ENCODE data around the gene PCGF5. TPM values are rescaled to one million over a fixed set of nuclear protein-coding genes. Genes with fewer than 3 reads are reported as not detected.

Gene PCGF5
- polyA plus RNA-seq, 1 of the 3 experiments (the other 2 are of a cell fraction): 14.5 TPM

DNA sequence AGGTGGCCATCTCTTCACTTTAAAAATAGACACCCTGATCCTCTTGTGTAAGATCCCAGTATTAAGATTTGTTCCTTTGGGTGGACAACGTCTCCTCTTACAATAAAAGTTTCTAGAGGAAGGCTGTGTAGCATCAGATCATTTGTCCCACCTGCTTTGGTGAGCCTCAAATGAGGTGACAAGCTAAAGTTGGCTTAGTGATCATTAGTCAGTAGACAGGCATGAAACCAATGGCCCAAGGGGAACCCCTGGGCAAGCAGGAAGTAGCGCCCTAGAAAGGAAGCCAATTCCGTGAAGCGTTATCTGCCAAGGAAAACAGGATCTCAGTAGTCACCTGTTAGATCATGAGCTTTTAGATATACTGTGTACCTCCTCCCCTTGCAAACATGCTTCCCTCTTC, 66.8 kb downstream of the PCGF5 start:
- Histone ChIP-seq H3K79me2 (ENCODE audit: insufficient read depth) (no peaks in the 10 kb centered on the region), H3K27me3 (ENCODE audit: insufficient read depth) (no peaks in the 10 kb centered on the region), H4K20me1 (ENCODE audit: insufficient read depth) (no peaks in the 10 kb centered on the region), H2AFZ (ENCODE audit: low read depth) (no peak overlapping the region), H3K27ac (ENCODE audit: low read depth in 2 of 2, low read length in 1 of 2) (no peak overlapping the region), H3K4me1 (ENCODE audit: control insufficient read depth in 1 of 2, insufficient read depth in 2 of 2, low read depth in 1 of 2, low read length in 1 of 2) (no peaks in the 10 kb centered on the region; a peak in 1 of 4 replicates), H3K36me3 (replicated peaks in 1 of 2; ENCODE audit: control insufficient read depth in 1 of 2, insufficient read depth in 2 of 2, low read length in 1 of 2) (peaks cover 0 to 7% of the 10 kb centered on the region in 2 experiments), H3K4me2 (no peak overlapping the region), H3K4me3 (ENCODE audit: low read depth in 2 of 2, low read length in 1 of 2) (no peak overlapping the region), H3F3A (replicated peaks; ENCODE audit: insufficient read depth) (peaks cover 3% of the 10 kb centered on the region), H3K9ac (no peak overlapping the region), H3K9me3 (no peaks in the 10 kb centered on the region), H3K9me2 (no peaks in the 10 kb centered on the region)
- no peak for DNase-seq
- ChIA-PET POLR2A (no interaction called here), CTCF (interaction anchor here (1.4 to 8.2 kb wide), 4 partner anchors 12 to 348 kb away, joined by 3 to 71 read pairs (median 6); no protein-coding TSS in a partner anchor)
- TF ChIP-seq ELF1 (IDR thresholded peaks at IDR 0.05) (no peak), FOXM1 (IDR thresholded peaks at IDR 0.05; ENCODE audit: low read depth) (no peak), POLR2AphosphoS5 (IDR thresholded peaks at IDR 0.05; ENCODE audit: low read depth, low read length) (no peak), NFIC (IDR thresholded peaks at IDR 0.05; ENCODE audit: borderline replicate concordance) (no peak), GABPA (IDR thresholded peaks at IDR 0.05; ENCODE audit: low read depth) (no peak), ZBTB33 (IDR thresholded peaks at IDR 0.05; ENCODE audit: borderline replicate concordance, low read depth) (no peak), GATA2 (CRISPR knock-in tag; IDR thresholded peaks at IDR 0.05) (no peak), NRF1 (IDR thresholded peaks at IDR 0.05; ENCODE audit: low read depth, low read length) (no peak), EZH2phosphoT487 (IDR thresholded peaks at IDR 0.05; ENCODE audit: borderline replicate concordance, low read depth) (no peak), TCF12 (IDR thresholded peaks at IDR 0.05) (no peak), PBX3 (IDR thresholded peaks at IDR 0.05) (no peak), FOXJ3 (CRISPR knock-in tag; IDR thresholded peaks at IDR 0.05) (no peak), RCOR1 (IDR thresholded peaks at IDR 0.05; ENCODE audit: low read length) (no peak), JUND (IDR thresholded peaks at IDR 0.05) (no peak), TAF1 (IDR thresholded peaks at IDR 0.05; ENCODE audit: borderline replicate concordance, low read depth, low read length) (no peak)
- TF ChIP-seq, protein P1, sequence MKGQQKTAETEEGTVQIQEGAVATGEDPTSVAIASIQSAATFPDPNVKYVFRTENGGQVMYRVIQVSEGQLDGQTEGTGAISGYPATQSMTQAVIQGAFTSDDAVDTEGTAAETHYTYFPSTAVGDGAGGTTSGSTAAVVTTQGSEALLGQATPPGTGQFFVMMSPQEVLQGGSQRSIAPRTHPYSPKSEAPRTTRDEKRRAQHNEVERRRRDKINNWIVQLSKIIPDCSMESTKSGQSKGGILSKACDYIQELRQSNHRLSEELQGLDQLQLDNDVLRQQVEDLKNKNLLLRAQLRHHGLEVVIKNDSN (IDR thresholded peaks at IDR 0.05; ENCODE audit: borderline replicate concordance, low read depth): no peak
- TF ChIP-seq, protein P2, sequence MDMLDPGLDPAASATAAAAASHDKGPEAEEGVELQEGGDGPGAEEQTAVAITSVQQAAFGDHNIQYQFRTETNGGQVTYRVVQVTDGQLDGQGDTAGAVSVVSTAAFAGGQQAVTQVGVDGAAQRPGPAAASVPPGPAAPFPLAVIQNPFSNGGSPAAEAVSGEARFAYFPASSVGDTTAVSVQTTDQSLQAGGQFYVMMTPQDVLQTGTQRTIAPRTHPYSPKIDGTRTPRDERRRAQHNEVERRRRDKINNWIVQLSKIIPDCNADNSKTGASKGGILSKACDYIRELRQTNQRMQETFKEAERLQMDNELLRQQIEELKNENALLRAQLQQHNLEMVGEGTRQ (IDR thresholded peaks at IDR 0.05; ENCODE audit: borderline replicate concordance, low read depth, low read length): no peak
- TF ChIP-seq, protein P3, sequence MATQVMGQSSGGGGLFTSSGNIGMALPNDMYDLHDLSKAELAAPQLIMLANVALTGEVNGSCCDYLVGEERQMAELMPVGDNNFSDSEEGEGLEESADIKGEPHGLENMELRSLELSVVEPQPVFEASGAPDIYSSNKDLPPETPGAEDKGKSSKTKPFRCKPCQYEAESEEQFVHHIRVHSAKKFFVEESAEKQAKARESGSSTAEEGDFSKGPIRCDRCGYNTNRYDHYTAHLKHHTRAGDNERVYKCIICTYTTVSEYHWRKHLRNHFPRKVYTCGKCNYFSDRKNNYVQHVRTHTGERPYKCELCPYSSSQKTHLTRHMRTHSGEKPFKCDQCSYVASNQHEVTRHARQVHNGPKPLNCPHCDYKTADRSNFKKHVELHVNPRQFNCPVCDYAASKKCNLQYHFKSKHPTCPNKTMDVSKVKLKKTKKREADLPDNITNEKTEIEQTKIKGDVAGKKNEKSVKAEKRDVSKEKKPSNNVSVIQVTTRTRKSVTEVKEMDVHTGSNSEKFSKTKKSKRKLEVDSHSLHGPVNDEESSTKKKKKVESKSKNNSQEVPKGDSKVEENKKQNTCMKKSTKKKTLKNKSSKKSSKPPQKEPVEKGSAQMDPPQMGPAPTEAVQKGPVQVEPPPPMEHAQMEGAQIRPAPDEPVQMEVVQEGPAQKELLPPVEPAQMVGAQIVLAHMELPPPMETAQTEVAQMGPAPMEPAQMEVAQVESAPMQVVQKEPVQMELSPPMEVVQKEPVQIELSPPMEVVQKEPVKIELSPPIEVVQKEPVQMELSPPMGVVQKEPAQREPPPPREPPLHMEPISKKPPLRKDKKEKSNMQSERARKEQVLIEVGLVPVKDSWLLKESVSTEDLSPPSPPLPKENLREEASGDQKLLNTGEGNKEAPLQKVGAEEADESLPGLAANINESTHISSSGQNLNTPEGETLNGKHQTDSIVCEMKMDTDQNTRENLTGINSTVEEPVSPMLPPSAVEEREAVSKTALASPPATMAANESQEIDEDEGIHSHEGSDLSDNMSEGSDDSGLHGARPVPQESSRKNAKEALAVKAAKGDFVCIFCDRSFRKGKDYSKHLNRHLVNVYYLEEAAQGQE (IDR thresholded peaks at IDR 0.05; ENCODE audit: low read depth, low read length): no peak
- WGBS (ENCODE audit: low lambda C conversion rate): 93% methylated on average over 3 of the region's 4 CpGs
